CD14-positive monocyte (primary cell): ENCODE results near the gene NPFFR1. TPM values are rescaled to one million over a fixed set of nuclear protein-coding genes. Genes with fewer than 3 reads are reported as not detected.
"Not testable (repeated sequence)": the region's sequence is repeated elsewhere in the genome, so short reads cannot be mapped to it uniquely, and the experiment has no call there.

ENCODE experiments used
- DNase-seq, 3 donors: peaks; one replicate each; pipeline ENCODE4 v3.0.0-alpha.2; 2011 to 2022
- H2AFZ ChIP-seq: 2 replicates; pipeline ENCODE4 v1.6.0; 2012; ENCODE audit warnings: mild to moderate bottlenecking, low read depth, low read length, inconsistent platforms; ENCODE audit not compliant: insufficient read depth, poor library complexity, severe bottlenecking
- H3K27ac ChIP-seq, 2 donors: 1 replicate in 1 of 2; 2 replicates in 1 of 2; pipeline ENCODE4 v1.5.1; 2012 to 2013; ENCODE audit warnings: low read length in 2 of 2, control low read depth in 1 of 2, inconsistent platforms in 1 of 2, low read depth in 1 of 2, mild to moderate bottlenecking in 1 of 2
- H3K27me3 ChIP-seq, 2 donors: one replicate each; pipeline versions ENCODE4 v1.6.0 to v1.6.1; 2011 to 2013; ENCODE audit warnings: low read length in 2 of 2; ENCODE audit not compliant: control insufficient read depth in 2 of 2, insufficient read depth in 2 of 2
- H3K36me3 ChIP-seq, 2 donors: replicated peaks in 1 of 2; 1 replicate in 1 of 2; 2 replicates in 1 of 2; pipeline versions ENCODE4 v1.5.1 to v1.6.1; 2012 to 2013; ENCODE audit warnings: low read length in 2 of 2, control low read depth in 1 of 2, inconsistent platforms in 1 of 2, mild to moderate bottlenecking in 1 of 2; ENCODE audit not compliant: insufficient read depth in 2 of 2, control insufficient read depth in 1 of 2
- H3K4me1 ChIP-seq, 2 donors: 1 replicate in 1 of 2; 2 replicates in 1 of 2; pipeline versions ENCODE4 v1.5.1 to v1.6.1; 2012 to 2013; ENCODE audit warnings: low read length in 2 of 2, control low read depth in 1 of 2, inconsistent platforms in 1 of 2, mild to moderate bottlenecking in 1 of 2, moderate library complexity in 1 of 2; ENCODE audit not compliant: insufficient read depth in 2 of 2, control insufficient read depth in 1 of 2
- H3K4me2 ChIP-seq: replicated peaks from 2 replicates; pipeline ENCODE3; 2012; ENCODE audit warnings: low read length, moderate library complexity, mild to moderate bottlenecking; ENCODE audit not compliant: poor library complexity, severe bottlenecking; ENCODE audit errors: extremely low read depth
- H3K4me3 ChIP-seq, 3 experiments: fragments of 200-600 bp in 1 of 3; sonication (generic) in 1 of 3; replicated peaks in 1 of 3; 1 replicate in 2 of 3; 2 replicates in 1 of 3; pipeline ENCODE4 v1.5.1; 2011 to 2013; ENCODE audit warnings: low read length in 3 of 3, mild to moderate bottlenecking in 3 of 3, control low read depth in 2 of 3, low read depth in 2 of 3, inconsistent platforms in 1 of 3, moderate library complexity in 1 of 3
- H3K79me2 ChIP-seq: 2 replicates; pipeline ENCODE4 v1.6.0; 2012; ENCODE audit warnings: mild to moderate bottlenecking, control low read depth, inconsistent platforms, low read length, moderate library complexity; ENCODE audit not compliant: insufficient read depth
- H3K9ac ChIP-seq: 2 replicates; pipeline ENCODE4 v1.6.0; 2017; ENCODE audit warnings: low read length, mild to moderate bottlenecking; ENCODE audit not compliant: insufficient read depth, poor library complexity, severe bottlenecking
- H3K9me3 ChIP-seq, 2 donors: replicated peaks in 1 of 2; 1 replicate in 1 of 2; 2 replicates in 1 of 2; pipeline versions ENCODE4 v1.5.1 to v1.6.1; 2012 to 2013; ENCODE audit warnings: low read length in 2 of 2, control low read depth in 1 of 2; ENCODE audit not compliant: control insufficient read depth in 1 of 2, insufficient read depth in 1 of 2
- H4K20me1 ChIP-seq: 2 replicates; pipeline ENCODE4 v1.6.0; 2012; ENCODE audit warnings: mild to moderate bottlenecking, low read length, control low read depth, moderate library complexity; ENCODE audit not compliant: insufficient read depth
- H3K27ac Mint-ChIP-seq, 7 donors: one replicate each; pipeline ENCODE4 v1.8.0; 2020; ENCODE audit warnings: mild to moderate bottlenecking in 7 of 7, mixed read lengths in 7 of 7, moderate library complexity in 6 of 7, inconsistent platforms in 2 of 7
- H3K27me3 Mint-ChIP-seq, 3 donors: one replicate each; pipeline ENCODE4 v1.8.0; 2021 to 2022; ENCODE audit warnings: low read depth in 3 of 3, mild to moderate bottlenecking in 3 of 3, mixed read lengths in 3 of 3, moderate library complexity in 3 of 3, inconsistent platforms in 1 of 3
- H3K36me3 Mint-ChIP-seq, 2 donors: one replicate each; pipeline ENCODE4 v1.8.0; 2020; ENCODE audit warnings: mixed read lengths in 2 of 2, inconsistent platforms in 1 of 2, mild to moderate bottlenecking in 1 of 2
- H3K4me1 Mint-ChIP-seq: one replicate; pipeline ENCODE4 v1.8.0; 2020; ENCODE audit warnings: mild to moderate bottlenecking, mixed read lengths
- H3K4me3 Mint-ChIP-seq, 2 donors: one replicate each; pipeline ENCODE4 v1.8.0; 2020; ENCODE audit warnings: mild to moderate bottlenecking in 2 of 2, mixed read lengths in 2 of 2, moderate library complexity in 1 of 2
- H3K9me3 Mint-ChIP-seq, 7 donors: one replicate each; pipeline ENCODE4 v1.8.0; 2020 to 2022; ENCODE audit warnings: mixed read lengths in 7 of 7, mild to moderate bottlenecking in 6 of 7, moderate library complexity in 6 of 7, inconsistent platforms in 2 of 7
- WGBS: methylation state at CpG from one replicate; pipeline ENCODE4 v1.1.5; 2013; ENCODE audit warnings: missing lambda C conversion rate; ENCODE audit not compliant: insufficient coverage; 5-methylcytosine and 5-hydroxymethylcytosine counted together
- intact Hi-C, 2 donors: fragments of 100-400 bp; cut with micrococcal nuclease; formaldehyde crosslinking; loops; one replicate each; pipeline versions ENCODE4 v1.15.0 to v1.15.1; 2023
- polyA plus RNA-seq, 3 donors: library from polyadenylated mRNA; depleted of rRNA in 1 of 3; unstranded in 2 of 3; stranded (reverse) in 1 of 3; fragments of 300-500 nt in 2 of 3; fragments of >200 nt in 1 of 3; fragmentation: Illumina TruSeq in 2 of 3; gene quantifications; 1 replicate in 2 of 3; 2 replicates in 1 of 3; pipeline ENCODE4 v1.2.3, GENCODE V29; 2012 to 2021
- TF ChIP-seq, protein P1 (sequence below): fragments of 200-600 bp; IDR thresholded peaks from one replicate; pipeline ENCODE4 v1.8.0; 2022; ENCODE audit warnings: antibody characterized with exemption, mild to moderate bottlenecking

NPFFR1 gene
- polyA plus RNA-seq, 3 donors: 0.03 TPM; not detected in 2

DNA sequence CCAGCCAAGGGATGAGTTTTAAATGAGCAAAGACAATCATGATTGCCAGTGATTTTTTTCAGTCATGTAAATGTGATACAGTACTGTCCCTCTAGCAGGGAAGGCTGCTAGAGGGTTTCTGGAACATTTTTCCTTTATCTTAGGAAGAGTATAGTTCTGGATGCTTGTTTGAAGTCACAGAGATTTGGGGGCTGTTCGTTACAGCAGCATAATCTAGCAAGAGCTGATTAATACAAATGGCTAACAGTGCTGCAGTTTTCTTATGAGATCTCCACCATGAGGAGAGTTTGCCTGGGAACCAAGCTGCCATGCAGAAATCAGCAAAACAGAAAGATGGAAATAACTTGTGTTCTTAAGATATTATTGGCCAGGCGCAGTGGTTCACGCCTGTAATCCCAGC, 42.7 kb downstream of the NPFFR1 start:
- DNase-seq: no peak
- Histone ChIP-seq H3K9me3 (peaks cover 0 to 19% of the 10 kb centered on the region in 2 donors), H3K27ac (no peak overlapping the region), H3K4me1 (no peaks in the 10 kb centered on the region), H3K27me3 (peaks cover 6 to 11% of the 10 kb centered on the region in 2 donors), H2AFZ (no peak overlapping the region), H3K36me3 (no peaks in the 10 kb centered on the region), H3K4me3 (no peak overlapping the region), H3K79me2 (no peaks in the 10 kb centered on the region), H3K9ac (no peak overlapping the region), H3K4me2 (no peak overlapping the region), H4K20me1 (no peaks in the 10 kb centered on the region)
- intact Hi-C loops: no loop called here
- Mint-ChIP-seq H3K4me1 (no peaks in the 10 kb centered on the region), H3K36me3 (no peaks in the 10 kb centered on the region), H3K27ac (no peak overlapping the region), H3K9me3 (peaks cover 10 to 25% (median 17%) of the 10 kb centered on the region in 7 donors), H3K27me3 (peaks cover 6 to 14% (median 12%) of the 10 kb centered on the region in 3 donors), H3K4me3 (no peak overlapping the region)
- WGBS: 100% methylated on average over 1 of the region's 3 CpGs
- TF ChIP-seq, protein P1, sequence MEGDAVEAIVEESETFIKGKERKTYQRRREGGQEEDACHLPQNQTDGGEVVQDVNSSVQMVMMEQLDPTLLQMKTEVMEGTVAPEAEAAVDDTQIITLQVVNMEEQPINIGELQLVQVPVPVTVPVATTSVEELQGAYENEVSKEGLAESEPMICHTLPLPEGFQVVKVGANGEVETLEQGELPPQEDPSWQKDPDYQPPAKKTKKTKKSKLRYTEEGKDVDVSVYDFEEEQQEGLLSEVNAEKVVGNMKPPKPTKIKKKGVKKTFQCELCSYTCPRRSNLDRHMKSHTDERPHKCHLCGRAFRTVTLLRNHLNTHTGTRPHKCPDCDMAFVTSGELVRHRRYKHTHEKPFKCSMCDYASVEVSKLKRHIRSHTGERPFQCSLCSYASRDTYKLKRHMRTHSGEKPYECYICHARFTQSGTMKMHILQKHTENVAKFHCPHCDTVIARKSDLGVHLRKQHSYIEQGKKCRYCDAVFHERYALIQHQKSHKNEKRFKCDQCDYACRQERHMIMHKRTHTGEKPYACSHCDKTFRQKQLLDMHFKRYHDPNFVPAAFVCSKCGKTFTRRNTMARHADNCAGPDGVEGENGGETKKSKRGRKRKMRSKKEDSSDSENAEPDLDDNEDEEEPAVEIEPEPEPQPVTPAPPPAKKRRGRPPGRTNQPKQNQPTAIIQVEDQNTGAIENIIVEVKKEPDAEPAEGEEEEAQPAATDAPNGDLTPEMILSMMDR: no peak

DNA sequence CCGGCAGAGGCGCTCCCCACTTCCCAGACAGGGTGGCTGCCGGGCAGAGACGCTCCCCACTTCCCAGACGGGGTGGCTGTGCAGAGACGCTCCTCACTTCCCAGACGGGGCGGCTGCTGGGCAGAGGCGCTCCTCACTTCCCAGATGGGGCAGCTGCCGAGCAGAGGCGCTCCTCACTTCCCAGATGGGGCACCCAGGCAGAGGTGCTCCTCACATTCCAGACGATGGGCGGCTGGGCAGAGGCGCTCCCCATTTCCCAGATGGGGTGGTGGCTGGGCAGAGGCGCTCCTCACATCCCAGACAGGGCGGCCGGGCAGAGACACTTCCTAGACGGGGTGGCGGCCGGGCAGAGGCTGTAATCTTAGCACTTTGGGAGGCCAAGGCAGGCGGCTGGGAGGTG, 43.8 kb downstream of the NPFFR1 start:
- H3K27ac Mint-ChIP-seq, H3K36me3 ChIP-seq, H2AFZ ChIP-seq, H4K20me1 ChIP-seq, H3K9ac ChIP-seq, H3K4me1 Mint-ChIP-seq, intact Hi-C loops, H3K4me3 Mint-ChIP-seq, H3K27me3 ChIP-seq, DNase-seq, H3K4me1 ChIP-seq, H3K36me3 Mint-ChIP-seq, H3K4me2 ChIP-seq, H3K79me2 ChIP-seq, H3K27ac ChIP-seq, H3K4me3 ChIP-seq: not testable (repeated sequence)
- Mint-ChIP-seq H3K9me3 (peaks cover 10 to 25% (median 17%) of the 10 kb centered on the region in 7 donors), H3K27me3 (peaks cover 9 to 13% (median 9%) of the 10 kb centered on the region in 3 donors)
- 90% methylated on average over 11 of the region's 21 CpGs for WGBS
- peaks cover 0 to 19% of the 10 kb centered on the region in 2 donors for H3K9me3 ChIP-seq

DNA sequence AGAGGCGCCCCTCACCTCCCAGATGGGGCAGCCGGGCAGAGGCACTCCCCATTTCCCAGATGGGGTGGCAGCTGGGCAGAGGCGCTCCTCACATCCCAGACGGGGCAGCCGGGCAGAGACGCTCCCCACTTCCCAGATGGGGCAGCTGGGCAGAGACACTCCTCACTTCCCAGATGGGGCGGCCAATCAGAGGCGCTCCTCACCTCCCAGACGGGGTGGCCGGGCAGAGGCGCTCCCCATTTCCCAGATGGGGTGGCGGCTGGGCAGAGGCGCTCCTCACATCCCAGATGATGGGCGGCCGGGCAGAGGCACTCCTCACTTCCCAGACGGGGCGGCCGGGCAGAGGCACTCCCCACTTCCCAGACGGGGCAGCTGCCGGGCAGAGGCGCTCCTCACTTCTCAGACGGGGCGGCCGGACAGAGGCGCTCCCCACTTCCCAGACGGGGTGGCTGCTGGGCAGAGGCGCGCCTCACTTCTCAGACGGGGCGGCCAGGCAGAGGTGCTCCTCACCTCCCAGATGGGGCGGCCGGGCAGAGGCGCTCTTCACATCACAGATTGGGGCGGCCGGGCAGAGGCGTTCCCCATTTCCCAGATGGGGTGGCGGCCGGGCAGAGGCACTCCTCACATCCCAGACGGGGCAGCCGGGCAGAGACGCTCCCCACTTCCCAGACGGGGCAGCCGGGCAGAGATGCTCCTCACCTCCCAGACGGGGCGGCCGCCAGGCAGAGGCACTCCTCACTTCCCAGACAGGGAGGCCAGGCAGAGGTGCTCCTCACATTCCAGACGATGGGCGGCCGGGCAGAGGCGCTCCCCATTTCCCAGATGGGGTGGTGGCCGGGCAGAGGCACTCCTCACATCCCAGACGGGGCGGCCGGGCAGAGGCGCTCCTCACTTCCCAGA, 44.5 kb downstream of the NPFFR1 start:
- H3K4me3 ChIP-seq, H3K36me3 Mint-ChIP-seq, H3K9ac ChIP-seq, H3K79me2 ChIP-seq, H2AFZ ChIP-seq, H3K4me1 Mint-ChIP-seq, H3K27me3 ChIP-seq, H3K4me2 ChIP-seq, H3K27ac ChIP-seq, intact Hi-C loops, H3K4me1 ChIP-seq, H3K4me3 Mint-ChIP-seq, H3K27ac Mint-ChIP-seq, H3K27me3 Mint-ChIP-seq, H3K36me3 ChIP-seq, H4K20me1 ChIP-seq, DNase-seq: not testable (repeated sequence)
- H3K9me3 Mint-ChIP-seq: peaks cover 10 to 25% (median 17%) of the 10 kb centered on the region in 7 donors
- peaks cover 0 to 19% of the 10 kb centered on the region in 2 donors for H3K9me3 ChIP-seq
- WGBS: 98% methylated on average over 42 of the region's 55 CpGs
